ENCODE results near the gene NR1H4.
"Not testable (repeated sequence)": the region's sequence is repeated elsewhere in the genome, so short reads cannot be mapped to it uniquely, and the experiment has no call there.

Gene NR1H4

DNA sequence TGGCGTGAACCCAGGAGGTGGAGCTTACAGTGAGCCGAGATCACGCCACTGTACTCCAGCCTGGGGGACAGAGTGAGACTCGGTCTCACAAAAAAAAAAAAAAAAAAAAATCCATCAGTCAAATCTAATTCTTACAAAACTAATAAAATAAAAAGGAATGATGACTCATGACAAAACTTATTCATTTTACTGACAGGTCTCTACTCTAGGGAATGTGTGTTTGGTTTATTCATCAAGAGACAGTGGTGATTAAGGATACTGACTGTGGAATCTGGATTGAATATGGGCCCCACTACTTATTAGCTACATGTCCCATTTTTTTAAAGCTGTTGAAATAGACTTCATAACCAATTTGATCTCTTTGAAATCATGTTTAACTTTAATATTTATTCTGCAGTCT lies 70.5 kb downstream of the NR1H4 start:
- H3K27ac ChIP-seq: no peak overlapping the region
- TF ChIP-seq, protein P1, sequence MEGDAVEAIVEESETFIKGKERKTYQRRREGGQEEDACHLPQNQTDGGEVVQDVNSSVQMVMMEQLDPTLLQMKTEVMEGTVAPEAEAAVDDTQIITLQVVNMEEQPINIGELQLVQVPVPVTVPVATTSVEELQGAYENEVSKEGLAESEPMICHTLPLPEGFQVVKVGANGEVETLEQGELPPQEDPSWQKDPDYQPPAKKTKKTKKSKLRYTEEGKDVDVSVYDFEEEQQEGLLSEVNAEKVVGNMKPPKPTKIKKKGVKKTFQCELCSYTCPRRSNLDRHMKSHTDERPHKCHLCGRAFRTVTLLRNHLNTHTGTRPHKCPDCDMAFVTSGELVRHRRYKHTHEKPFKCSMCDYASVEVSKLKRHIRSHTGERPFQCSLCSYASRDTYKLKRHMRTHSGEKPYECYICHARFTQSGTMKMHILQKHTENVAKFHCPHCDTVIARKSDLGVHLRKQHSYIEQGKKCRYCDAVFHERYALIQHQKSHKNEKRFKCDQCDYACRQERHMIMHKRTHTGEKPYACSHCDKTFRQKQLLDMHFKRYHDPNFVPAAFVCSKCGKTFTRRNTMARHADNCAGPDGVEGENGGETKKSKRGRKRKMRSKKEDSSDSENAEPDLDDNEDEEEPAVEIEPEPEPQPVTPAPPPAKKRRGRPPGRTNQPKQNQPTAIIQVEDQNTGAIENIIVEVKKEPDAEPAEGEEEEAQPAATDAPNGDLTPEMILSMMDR (IDR thresholded peaks at IDR 0.05): no peak
- TF ChIP-seq ZFX (IDR thresholded peaks at IDR 0.05; ENCODE audit: borderline replicate concordance): no peak

GRCh38 chr12:100545092-100545491 lies 71.4 kb downstream of the NR1H4 start:
- TF ChIP-seq, protein P1 (IDR thresholded peaks at IDR 0.05): no peak
- TF ChIP-seq ZFX (IDR thresholded peaks at IDR 0.05; ENCODE audit: borderline replicate concordance): no peak

DNA sequence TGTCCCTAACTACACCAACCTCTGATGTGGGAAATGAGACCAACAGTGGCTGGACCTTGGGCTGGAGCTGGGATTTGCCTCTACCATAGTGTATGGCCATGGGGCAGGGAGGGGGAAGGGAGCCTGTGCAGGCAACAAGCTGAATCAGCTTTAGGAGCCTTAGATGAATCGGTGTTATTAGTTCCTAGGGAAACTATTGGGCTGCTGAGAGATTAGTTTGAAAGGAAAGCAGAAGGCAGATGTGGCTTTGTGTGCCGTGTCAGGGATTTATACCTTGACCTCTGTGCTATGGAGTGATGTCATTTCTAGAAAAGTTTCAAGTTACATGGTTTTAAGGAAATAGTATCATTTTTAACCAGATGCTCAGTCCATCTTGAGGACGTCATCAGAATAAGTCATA lies 80.3 kb downstream of the NR1H4 start:
- TF ChIP-seq, protein P1 (IDR thresholded peaks at IDR 0.05): no peak
- no peak for TF ChIP-seq ZFX (IDR thresholded peaks at IDR 0.05; ENCODE audit: borderline replicate concordance)
- no peak overlapping the region for H3K27ac ChIP-seq

More at GRCh38 chr12:100545092-100545491, 71.4 kb downstream of the NR1H4 start:
- H3K27ac ChIP-seq: no peak overlapping the region

DNA sequence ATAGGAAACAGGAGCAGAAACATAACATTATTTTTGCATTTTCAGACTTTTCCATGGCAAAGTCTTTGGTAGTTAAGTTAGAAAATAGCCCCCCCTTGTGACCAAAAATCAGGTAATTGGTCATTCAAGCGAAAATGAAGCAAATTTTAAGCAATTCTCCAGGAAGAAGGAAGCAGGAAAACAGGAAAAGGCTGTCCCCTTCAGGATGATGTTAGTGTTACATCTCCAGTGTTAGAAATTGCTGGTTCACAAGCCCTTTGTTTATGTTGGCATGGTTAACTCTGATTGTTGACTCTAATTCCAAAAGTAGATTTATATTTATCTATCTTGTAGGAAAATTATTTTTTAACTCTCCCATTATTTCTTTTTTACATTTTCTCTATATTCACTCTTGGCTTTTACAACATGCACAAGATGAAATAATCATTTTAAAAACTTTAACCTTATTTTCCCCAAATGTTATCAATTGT lies 81.0 kb downstream of the NR1H4 start:
- no peak overlapping the region for H3K27ac ChIP-seq
- TF ChIP-seq, protein P1 (IDR thresholded peaks at IDR 0.05): peak; percentile 99
- no peak for TF ChIP-seq ZFX (IDR thresholded peaks at IDR 0.05; ENCODE audit: borderline replicate concordance)

DNA sequence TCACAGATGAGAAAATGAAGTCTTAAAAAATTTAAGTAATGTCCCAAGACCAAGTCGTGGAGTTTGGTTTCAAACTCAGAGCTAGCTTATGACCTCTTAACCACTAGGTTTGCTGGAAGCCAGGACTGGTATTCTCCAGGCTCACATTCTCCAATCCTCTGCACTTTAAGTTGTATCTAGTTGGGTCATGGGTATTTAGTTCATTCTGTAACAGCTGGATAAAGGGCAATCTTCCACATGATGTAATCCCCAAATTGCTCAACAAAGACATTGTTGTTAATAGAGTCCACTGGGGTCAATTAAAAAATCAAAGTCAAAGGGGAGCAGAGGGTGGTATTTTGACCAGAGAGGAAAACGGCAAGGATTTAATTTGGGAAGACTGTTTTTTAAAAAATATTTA lies 82.1 kb downstream of the NR1H4 start:
- no peak for TF ChIP-seq ZFX (IDR thresholded peaks at IDR 0.05; ENCODE audit: borderline replicate concordance)
- TF ChIP-seq, protein P1 (IDR thresholded peaks at IDR 0.05): no peak
- H3K27ac ChIP-seq: no peak overlapping the region

DNA sequence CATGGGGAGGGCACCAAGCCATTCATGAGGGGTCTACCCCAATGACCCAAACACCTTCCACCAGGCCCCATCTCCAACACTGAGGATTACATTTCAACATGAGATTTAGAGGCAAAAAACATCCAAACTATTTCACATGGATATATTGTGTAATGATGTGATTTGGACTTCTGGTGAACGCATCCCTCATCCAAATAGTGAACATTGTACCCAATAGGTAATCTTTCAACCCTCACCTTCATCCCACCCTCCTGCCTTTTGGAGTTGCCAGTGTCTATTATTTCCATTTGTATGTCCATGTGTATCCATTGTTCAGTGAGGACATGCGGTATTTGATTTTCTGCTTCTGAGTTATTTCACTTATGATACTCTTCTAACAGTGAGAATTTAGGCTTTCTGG lies 83.7 kb downstream of the NR1H4 start:
- TF ChIP-seq ZFX (IDR thresholded peaks at IDR 0.05; ENCODE audit: borderline replicate concordance): no peak
- TF ChIP-seq, protein P1 (IDR thresholded peaks at IDR 0.05): no peak
- H3K27ac ChIP-seq: no peak overlapping the region

GRCh38 chr12:100559261-100559660 lies 85.6 kb downstream of the NR1H4 start:
- not testable (repeated sequence) for H3K27ac ChIP-seq

DNA sequence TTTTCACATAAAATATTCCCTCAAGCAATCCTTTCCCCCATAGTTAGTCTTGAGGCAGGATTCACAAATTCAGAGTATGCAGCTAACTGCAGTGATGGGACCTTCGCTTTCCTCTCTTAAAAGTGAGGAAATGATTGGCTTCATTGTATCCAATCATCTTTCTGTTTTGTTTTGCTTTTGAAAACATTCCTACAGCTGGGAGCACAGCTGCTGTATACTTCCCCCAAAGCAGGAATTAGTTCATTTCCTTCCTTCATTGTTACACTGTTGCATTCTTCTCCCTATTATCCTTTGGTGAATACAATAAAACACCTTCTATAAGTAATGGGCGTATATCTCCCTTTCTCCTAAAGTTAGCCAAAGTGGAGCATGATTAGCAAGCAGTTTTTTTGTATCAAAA lies 90.4 kb downstream of the NR1H4 start:
- H3K27ac ChIP-seq: no peak overlapping the region
- TF ChIP-seq, protein P1 (IDR thresholded peaks at IDR 0.05): no peak
- no peak for TF ChIP-seq ZFX (IDR thresholded peaks at IDR 0.05; ENCODE audit: borderline replicate concordance)
